D721Med (cell line): Measurements from ENCODE around the gene MEF2C.

Experiments used
- DNase-seq: peaks from one replicate; pipeline ENCODE4 v3.0.0; 2011; ENCODE audit warnings: low spot score; ENCODE audit not compliant: insufficient read length
- FAIRE-seq: peaks from 2 replicates; lab custom pipeline; 2011; peaks lifted over from hg19 to GRCh38; lab: Jason Lieb, UNC
- TF ChIP-seq, protein P1 (sequence below): IDR thresholded peaks from 2 replicates; pipeline ENCODE4 v1.5.1; 2012; ENCODE audit warnings: mild to moderate bottlenecking, control low read depth; ENCODE audit not compliant: insufficient read depth; ENCODE audit errors: missing control alignments

MEF2C gene

DNA sequence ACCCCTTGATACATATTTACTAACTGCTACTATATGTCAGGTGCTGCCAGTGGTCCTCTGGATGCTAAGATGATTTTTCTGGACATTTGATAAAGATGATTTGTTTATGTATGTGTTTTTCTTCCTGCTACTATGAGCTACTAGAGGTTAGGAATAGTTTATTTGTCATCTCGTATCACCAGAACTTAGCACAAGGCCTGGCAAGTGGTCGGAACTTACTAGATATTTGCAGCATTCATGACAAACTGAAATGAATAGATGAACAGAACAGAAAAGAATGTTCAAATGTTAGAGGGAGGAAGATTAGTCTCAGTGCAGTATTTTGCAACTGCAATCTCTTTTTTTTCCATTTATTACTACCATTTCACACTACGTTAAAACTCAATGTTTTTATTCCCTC is 114.6 kb downstream of the MEF2C start:
- no peak for DNase-seq
- TF ChIP-seq, protein P1, sequence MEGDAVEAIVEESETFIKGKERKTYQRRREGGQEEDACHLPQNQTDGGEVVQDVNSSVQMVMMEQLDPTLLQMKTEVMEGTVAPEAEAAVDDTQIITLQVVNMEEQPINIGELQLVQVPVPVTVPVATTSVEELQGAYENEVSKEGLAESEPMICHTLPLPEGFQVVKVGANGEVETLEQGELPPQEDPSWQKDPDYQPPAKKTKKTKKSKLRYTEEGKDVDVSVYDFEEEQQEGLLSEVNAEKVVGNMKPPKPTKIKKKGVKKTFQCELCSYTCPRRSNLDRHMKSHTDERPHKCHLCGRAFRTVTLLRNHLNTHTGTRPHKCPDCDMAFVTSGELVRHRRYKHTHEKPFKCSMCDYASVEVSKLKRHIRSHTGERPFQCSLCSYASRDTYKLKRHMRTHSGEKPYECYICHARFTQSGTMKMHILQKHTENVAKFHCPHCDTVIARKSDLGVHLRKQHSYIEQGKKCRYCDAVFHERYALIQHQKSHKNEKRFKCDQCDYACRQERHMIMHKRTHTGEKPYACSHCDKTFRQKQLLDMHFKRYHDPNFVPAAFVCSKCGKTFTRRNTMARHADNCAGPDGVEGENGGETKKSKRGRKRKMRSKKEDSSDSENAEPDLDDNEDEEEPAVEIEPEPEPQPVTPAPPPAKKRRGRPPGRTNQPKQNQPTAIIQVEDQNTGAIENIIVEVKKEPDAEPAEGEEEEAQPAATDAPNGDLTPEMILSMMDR: no peak
- FAIRE-seq: no peak

DNA sequence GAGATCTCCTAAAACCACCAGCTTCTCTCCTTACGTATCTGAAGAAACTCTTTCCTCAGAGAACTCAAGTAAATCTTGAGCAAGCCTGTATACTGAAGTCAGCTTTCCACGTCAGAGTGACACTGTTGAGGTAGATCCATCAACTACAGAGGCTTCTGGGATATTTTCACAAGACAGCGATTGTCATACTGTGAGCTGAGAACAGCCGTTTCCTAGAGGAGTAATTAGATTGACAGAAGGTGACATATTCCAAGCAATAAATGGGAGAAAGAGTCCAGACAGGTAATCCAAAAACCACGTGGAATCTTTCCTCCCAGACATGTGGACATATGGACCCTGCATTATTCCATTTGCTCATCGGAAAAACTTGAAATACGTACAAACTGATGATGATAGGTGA is 117.2 kb downstream of the MEF2C start:
- FAIRE-seq: no peak
- TF ChIP-seq, protein P1: no peak

DNA sequence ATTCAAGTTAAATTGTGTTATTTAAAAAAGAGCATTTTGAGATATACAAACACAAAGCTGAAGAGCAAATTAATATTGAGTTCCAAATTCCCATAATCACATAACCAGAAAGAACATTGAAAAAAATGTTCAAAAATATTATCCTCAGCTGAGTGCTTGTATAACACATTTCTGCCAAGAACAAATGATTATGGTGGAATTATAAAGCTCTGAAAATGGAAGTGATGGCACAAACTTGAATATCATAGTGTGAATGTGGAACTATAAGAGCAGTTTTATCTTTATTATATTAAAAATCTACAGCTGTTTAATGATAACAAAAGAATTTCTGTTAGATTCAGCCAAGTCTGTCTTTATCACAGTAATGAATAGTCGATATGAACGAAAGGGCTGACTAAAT is 117.8 kb downstream of the MEF2C start:
- TF ChIP-seq, protein P1: no peak
- FAIRE-seq (no peak), DNase-seq (no peak)

More for the DNA sequence above, 117.2 kb downstream of the MEF2C start:
- DNase-seq: no peak

DNA sequence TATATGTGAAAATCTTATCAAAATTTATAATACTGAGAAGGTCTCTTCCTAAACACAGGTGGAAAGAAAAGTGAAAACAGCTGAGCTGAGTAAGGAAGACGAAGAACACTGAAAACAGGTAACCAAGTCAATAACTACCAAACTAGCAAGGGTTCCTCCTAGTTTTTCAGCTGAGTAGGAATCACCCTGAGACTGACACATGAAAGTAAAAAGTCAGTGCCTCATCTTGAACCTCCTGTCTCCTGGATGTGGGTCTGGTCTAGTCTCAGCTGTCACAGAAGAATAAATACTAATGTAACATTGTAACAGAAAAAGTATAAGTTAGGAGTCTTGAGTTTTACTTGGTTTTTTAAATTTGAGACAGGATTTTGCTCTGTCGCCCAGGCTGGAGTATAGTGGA is 121.0 kb downstream of the MEF2C start:
- FAIRE-seq (no peak), DNase-seq (no peak)
- TF ChIP-seq, protein P1: no peak

DNA sequence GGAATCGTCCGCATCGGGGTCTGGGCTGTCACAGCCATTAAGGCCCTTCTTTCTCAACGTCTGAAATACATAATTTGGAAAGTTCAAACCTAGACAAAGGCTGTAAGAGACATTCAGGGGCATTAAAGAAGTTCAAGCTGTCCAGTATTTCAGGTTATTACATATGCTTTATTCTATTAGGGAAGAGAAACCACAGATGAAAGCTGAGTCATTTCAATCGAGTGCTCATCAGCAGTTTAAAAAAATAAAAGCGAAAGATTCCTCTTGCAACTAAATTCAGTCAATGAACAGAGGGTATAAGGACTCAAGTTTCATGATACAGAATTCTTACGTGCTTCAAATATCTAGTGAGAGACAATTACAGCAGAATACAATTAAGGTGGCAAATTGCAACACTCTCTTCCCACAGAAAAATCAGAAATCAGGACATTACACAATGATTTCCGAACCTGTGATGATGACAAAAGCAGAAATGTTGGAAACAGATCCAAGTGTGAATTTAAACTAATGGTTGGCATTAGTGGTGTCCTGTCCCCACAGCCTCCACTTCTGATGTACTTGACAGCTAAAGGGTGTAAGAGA is 121.6 kb downstream of the MEF2C start:
- TF ChIP-seq, protein P1: no peak
- DNase-seq (no peak), FAIRE-seq (no peak)

DNA sequence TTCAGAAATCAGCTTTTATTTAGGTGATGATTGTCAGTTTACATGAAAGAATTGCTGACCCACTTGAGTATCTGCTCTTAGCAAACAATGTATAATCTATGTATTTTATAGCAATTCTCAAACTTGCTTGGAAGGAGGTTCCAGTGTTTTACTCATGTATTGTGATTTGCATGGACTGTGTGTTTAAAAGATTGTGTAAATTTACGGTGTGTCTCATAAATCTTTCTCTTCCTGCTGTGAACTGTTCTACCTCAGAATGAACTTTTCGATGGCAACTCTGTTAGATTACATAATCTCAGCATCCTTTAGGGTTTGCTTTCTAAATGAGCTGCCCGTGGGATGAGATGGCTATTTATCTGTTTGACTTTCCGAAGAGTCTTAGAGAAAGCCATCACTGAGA is 122.5 kb downstream of the MEF2C start:
- DNase-seq (no peak), FAIRE-seq (no peak)
- TF ChIP-seq, protein P1: no peak

DNA sequence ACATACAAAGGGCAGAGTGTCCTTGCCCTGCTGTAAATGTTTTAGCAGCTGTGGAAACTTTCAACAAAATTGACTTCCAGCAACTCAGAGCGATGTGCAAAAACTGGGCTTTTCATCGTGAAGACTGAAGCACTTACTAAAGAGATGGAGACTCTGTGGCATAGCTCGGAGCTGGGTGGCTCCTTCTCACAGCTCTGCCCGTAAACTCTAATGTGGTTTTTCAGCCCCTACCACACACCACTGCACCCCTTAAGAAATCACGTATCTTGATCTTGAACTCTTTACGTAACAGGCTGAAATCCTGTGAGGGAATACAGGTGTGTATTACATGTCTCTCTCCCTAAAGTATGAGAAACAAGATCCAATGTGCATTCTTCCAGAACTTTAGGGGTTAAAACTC is 124.4 kb downstream of the MEF2C start:
- TF ChIP-seq, protein P1: no peak
- DNase-seq (no peak), FAIRE-seq (no peak)
